ENCODE measurements around the gene RPS21. TPM values are rescaled to one million over a fixed set of nuclear protein-coding genes. Genes with fewer than 3 reads are reported as not detected.

The RPS21 gene
- total RNA-seq, 1 experiment from 2014 or later: 2,418 TPM

DNA sequence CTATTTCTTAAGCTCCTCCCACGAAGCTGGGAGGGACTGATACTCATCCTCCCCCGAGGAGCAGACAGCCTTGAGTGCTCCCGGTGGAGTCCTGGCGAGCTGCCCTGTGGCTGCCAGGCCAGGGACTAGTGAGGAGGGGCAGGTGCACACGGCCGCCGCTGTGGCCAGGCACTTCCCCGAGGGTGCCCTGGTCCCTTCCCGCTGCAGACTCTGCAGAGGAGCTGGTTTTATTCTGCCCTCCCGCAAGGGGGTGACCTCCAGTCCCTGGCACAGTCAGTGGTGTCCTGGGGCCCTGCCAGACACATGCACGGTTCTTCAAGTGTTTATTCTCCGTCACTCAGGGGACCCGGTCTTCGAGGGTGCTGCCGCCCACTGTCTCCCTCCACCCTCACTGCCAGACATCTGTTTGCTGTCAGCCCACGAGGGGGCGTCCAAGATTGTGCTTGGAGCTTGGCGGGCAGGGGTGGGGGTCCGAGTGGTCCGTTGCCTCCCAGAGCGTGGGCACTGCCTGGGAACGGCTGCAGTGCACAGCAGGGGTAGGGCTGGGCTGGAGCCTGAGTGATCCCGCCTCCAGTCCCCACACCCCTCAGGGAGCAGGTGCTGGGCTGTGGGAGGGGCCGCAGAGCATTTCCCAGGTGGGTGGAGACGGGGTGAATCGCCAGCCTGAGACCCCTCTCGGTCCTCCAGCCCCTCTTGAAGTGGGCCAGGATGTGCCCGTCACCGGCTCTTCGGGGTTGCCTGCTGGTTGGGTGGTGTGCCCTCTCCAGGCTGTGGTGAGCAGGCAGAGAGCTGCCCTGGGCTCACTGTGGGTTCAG lies 23.2 kb downstream of the RPS21 start:
- DNase-seq (ENCODE audit: low read depth): peak; percentile 32

- DNase-seq (ENCODE audit: low read depth): no peak
These were observed 24.0 kb downstream of the RPS21 start for GRCh38 chr20:62410746-62411478.

- no peak for DNase-seq (ENCODE audit: low read depth)
These were observed 24.7 kb downstream of the RPS21 start for GRCh38 chr20:62411479-62412193.

GRCh38 chr20:62412194-62413024 lies 25.5 kb downstream of the RPS21 start:
- no peak for DNase-seq (ENCODE audit: low read depth)

GRCh38 chr20:62413025-62413570 lies 26.2 kb downstream of the RPS21 start:
- DNase-seq (ENCODE audit: low read depth): no peak

DNA sequence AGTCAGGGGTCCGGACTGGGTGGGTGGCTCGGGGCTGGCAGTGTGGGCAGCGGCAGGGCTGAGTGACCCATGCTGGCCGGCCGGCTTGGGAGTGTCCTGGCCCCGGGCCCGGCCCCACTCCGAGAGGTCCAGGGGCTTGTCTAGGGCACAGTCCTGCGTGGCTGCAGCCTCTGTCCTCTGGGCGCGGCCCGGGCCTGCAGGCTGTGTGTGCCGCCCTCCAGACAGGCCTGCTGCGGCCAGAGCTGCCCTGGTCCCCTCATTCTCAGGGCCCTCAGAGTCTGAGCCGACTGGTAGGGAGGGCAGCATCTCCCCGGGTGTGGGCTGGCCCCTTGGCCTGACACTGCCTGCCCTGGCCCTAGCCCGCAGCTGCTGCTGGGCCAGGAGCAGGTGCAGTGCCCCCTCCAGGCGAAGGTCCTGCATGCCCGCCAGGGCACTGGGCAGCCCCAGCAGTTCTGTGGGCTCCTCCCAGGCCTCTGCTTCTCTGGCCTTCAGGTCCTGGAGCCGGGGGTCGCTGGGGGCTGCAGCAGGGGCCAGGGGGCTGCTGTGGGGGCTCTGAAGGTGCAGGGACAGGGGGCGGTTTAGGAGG lies 27.1 kb downstream of the RPS21 start:
- peak; percentile 15 for DNase-seq (ENCODE audit: low read depth)

- DNase-seq (ENCODE audit: low read depth): no peak
These were observed 28.6 kb downstream of the RPS21 start for GRCh38 chr20:62415354-62416111.

- DNase-seq (ENCODE audit: low read depth): no peak
These were observed 30.0 kb downstream of the RPS21 start for GRCh38 chr20:62416651-62417637.

DNA sequence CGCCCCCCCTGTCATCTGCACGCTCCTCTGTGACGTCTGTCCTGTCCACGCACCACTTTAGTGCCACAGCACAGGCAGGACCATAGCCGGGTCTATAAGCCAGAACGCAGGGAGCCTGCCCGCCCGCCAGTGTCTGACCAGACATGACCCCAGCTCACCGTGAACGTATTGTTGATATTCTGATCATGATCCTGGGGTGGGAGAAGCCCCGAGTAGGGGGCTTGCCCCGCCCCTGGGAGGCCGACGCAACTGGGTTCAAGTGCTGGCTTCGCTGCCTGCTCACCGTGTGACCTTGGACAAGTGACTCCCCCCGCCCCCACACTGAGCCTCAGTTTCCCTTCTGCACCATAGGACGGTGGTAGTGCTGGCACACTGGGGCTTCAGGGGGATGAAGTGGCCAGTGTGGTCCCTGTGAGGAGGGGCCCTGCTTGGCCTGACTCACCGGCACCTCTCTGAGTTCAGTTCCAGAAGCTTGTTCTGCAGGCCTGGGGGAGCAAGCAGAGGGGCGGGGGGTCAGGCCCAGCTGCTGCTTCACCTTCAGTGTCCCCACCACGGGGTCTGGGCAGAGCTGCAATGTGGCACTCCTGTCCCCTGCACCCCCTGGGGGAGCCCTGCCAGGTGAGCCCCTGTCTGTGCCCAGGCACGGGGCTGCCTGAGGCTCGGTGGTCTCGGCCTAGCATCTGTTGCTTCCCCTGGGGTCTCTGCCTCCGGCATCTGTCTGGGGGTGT lies 31.2 kb downstream of the RPS21 start:
- no peak for DNase-seq (ENCODE audit: low read depth)

GRCh38 chr20:62418709-62419487 lies 32.0 kb downstream of the RPS21 start:
- DNase-seq (ENCODE audit: low read depth): no peak

DNA sequence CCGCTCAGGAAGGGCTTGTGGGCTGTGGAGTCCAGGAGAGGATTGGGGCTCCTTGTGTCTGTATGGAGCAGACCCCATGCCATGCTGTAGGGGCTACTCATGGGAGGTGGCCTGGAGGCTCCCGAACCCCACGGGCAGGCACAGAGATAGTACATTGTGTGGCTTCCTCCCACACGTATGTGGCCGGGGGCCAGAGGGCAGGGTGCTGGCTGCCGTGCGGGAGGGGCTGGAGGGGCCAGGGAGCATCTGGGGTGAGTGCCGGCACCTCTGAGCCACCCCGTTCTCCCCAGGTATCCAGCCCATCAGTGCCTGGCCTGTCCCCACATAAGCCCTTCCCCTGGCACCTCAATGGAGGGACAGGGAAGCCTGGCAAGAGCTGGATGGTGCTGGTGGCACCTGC lies 32.9 kb downstream of the RPS21 start:
- no peak for DNase-seq (ENCODE audit: low read depth)

DNA sequence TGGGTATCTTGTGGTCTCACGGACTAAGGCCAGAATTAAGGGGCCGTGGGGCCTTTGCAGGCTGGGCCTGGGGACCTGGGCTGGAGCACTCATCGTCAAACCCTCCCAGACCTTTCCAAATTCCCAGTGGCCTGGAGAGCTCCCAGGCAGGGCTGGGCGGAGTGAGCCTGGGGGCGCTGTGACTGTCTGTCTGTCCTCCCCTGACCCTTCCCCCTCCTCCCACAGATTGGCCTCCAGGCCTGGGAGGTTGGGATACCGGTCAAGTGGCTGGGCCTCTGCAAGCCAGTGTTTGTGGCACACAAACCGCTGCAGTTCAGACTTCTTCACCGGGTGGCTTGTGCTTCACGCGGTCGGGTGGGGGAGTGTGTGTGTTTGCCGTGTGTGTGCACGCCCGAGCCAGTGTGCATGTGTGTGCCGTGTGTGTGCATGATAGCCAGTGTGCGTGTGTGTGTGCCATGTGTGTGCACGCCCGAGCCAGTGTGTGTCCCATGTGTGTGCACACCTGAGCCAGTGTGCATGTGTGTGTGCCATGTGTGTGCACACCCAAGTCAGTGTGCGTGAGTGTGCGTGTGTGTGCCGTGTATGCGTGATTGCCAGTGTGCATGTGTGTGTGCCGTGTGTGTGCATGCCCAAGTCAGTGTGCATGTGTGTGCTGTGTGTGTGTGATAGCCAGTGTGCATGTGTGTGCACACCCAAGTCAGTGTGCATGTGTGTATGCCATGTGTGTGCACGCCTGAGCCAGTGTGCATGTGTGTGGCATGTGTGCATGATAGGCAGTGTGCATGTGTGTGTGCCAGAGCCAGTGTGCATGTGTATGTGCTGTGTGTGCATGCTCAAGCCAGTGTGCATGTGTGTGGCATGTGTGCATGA lies 34.2 kb downstream of the RPS21 start:
- DNase-seq (ENCODE audit: low read depth): no peak

GRCh38 chr20:62421716-62421990 lies 34.8 kb downstream of the RPS21 start:
- no peak for DNase-seq (ENCODE audit: low read depth)

GRCh38 chr20:62422636-62423325 lies 35.9 kb downstream of the RPS21 start:
- DNase-seq (ENCODE audit: low read depth): no peak

GRCh38 chr20:62423326-62423706 lies 36.4 kb downstream of the RPS21 start:
- DNase-seq (ENCODE audit: low read depth): no peak

All from HT1080 (cell line).